8988T (cell line): Measurements from ENCODE around the gene TRPV2.
A peak's percentile ranks its signal among the peaks of the same experiment; 100 is the strongest.
"Not testable (repeated sequence)": the region's sequence is repeated elsewhere in the genome, so short reads cannot be mapped to it uniquely, and the experiment has no call there.

ENCODE experiments used
- DNase-seq: peaks from one replicate; pipeline ENCODE4 v3.0.0; 2011

Gene TRPV2, protein sequence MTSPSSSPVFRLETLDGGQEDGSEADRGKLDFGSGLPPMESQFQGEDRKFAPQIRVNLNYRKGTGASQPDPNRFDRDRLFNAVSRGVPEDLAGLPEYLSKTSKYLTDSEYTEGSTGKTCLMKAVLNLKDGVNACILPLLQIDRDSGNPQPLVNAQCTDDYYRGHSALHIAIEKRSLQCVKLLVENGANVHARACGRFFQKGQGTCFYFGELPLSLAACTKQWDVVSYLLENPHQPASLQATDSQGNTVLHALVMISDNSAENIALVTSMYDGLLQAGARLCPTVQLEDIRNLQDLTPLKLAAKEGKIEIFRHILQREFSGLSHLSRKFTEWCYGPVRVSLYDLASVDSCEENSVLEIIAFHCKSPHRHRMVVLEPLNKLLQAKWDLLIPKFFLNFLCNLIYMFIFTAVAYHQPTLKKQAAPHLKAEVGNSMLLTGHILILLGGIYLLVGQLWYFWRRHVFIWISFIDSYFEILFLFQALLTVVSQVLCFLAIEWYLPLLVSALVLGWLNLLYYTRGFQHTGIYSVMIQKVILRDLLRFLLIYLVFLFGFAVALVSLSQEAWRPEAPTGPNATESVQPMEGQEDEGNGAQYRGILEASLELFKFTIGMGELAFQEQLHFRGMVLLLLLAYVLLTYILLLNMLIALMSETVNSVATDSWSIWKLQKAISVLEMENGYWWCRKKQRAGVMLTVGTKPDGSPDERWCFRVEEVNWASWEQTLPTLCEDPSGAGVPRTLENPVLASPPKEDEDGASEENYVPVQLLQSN

DNA sequence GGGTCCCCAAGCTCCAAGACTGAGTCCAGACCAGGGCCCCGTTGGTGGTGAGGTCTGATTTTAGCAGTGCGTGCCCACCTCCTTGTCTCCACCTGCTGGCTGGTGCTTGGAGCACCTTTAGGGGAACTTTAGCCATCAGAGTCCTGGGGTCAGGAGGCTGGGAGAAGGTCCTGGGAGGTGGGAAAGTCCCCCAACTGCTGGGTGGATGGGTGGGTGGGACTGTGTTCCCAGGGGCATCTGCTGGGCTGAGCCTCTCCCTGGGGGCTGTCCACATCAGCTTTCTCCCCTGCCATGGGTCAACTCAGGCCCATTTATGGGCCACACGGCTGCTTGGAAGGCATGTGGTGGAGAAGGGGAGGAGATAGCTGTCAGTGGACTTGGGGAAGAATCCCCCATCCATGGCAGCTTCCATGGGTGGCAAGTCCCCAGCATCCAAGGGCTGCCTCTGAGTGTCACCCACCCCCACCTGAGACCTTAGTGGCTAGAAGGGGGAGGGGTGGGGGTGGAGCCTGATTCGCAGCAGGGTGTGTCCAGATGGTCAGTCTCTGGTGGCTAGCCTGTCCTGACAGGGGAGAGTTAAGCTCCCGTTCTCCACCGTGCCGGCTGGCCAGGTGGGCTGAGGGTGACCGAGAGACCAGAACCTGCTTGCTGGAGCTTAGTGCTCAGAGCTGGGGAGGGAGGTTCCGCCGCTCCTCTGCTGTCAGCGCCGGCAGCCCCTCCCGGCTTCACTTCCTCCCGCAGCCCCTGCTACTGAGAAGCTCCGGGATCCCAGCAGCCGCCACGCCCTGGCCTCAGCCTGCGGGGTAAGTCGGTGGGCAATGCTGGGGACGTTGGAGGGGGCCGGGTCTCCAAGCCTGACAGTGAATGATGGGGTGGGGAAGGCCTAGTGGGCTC is at the start of gene TRPV2:
TSS of gene TRPV2 (plus strand) at position 541 of the 894 bp plus-strand sequence. CDS start 2,098 bp downstream, outside the sequence.
- peak; percentile 57 for DNase-seq

DNA sequence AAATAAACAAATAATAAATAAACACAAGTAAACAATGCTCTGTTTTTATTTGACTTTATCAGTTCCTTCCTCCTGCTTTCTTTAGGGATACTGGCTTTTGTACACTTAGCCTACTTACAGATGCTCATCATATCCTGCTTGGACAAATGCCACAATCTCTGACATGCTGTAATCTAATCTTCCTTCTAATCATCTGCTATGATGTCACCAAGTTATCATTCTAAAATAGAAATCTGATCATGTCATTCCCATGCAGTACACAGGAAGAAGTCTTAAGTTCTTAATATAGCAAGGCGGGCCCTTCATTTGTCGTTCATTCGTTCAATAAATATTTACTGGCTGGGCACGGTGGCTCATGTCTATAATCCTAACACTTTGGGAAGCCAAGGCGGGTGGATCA is 43.6 kb upstream of the TRPV2 start:
- no peak for DNase-seq

DNA sequence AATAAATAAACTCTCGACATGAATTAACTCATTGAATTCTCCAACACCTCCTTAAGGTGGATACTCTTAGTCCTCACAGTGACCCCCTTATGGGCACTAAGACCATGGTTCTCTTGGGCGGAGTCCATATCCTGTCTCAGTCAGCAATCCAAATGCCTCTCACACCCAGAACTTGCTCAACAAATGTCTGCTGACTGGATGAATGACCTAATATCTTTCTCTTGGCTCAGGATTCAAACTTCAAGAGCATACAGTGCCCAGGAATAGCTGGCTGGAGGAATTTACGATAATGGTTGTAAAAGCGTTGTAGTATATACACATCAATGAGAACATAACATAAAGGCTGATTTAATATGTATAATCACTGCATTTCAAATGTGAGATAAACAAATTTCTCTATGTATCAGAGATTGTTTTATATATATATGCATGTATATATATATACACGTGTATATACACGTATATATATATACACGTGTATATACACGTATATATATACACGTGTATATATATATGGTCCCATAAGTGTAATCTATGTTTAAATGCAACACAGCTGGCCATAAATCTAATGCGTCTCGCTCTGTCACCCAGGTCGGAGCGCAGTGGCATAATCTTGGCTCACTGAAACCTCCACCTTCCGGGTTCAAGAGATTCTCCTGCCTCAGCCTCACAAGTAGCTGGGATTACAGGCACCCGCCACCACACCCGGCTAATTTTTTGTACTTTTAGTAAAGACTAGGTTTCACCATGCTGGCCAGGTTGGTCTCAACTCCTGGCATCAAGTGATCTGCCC is 41.0 kb upstream of the TRPV2 start:
- no peak for DNase-seq

DNA sequence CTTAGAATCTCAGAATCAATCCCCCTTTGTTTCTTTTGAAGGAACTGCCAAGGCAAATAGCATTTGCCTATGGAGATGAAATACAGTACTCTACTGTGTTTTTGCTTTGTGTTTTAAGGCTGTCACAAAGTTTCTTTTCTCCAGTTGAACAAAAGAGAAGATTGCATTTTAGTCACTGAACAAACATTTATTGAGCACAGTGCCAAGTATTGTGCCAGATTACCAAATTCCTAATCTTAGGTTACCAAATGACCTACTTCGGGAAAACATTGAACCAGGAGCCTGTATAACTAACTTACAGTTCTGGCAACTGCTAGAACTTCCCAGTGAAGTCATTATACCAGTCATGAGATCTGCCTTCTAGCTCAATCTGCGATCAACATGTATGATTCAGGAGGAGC is 37.4 kb upstream of the TRPV2 start:
- DNase-seq, result no peak

DNA sequence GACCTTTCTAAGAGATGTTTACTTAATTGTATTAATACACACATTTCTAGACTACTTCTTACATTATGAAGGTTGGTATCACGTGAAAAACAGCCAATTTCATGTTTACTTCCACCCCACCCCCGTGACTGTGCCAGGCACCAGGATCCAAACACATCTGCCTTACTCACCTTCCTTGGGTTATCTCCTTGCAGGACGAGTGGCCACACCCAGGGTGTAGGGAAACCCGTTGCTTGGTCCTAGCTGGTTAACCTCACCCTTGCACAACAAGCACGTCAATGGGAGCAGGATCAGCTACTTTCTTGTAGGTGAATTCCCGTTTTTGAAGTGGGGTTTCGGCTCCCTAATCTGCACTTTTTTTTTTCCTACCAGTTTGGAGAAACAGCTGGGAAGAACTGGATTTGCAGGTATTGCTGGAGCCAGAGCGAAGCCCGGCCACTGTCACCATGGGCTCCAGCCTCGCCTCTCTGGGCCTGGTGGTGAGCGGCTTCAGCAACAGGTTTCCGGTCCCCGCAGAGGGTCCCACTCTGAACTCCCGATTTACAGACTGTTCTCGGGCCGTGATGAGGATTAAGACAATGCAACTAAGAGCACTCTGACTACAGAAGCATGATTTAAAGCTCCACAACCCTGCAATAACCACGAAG is 36.6 kb upstream of the TRPV2 start:
- DNase-seq, result no peak

DNA sequence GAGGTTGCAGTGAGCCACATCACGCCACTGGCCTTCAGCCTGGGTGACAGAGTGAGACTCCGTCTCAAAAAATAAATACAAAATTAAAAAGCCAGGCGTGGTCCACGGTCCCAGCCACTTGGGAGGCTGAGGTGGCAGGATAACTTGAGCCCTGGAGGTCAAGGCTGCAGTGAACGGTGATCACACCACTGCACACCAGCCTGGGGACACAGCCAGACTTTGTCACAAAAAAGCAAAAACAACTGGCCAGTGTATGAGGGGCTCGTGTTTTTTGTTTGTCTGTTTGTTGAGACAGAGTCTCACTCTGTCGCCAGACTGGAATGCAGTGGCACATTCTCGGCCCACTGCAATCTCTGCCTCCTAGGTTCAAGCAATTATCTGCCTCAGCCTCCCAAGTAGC is 35.7 kb upstream of the TRPV2 start:
- DNase-seq, result no peak

DNA sequence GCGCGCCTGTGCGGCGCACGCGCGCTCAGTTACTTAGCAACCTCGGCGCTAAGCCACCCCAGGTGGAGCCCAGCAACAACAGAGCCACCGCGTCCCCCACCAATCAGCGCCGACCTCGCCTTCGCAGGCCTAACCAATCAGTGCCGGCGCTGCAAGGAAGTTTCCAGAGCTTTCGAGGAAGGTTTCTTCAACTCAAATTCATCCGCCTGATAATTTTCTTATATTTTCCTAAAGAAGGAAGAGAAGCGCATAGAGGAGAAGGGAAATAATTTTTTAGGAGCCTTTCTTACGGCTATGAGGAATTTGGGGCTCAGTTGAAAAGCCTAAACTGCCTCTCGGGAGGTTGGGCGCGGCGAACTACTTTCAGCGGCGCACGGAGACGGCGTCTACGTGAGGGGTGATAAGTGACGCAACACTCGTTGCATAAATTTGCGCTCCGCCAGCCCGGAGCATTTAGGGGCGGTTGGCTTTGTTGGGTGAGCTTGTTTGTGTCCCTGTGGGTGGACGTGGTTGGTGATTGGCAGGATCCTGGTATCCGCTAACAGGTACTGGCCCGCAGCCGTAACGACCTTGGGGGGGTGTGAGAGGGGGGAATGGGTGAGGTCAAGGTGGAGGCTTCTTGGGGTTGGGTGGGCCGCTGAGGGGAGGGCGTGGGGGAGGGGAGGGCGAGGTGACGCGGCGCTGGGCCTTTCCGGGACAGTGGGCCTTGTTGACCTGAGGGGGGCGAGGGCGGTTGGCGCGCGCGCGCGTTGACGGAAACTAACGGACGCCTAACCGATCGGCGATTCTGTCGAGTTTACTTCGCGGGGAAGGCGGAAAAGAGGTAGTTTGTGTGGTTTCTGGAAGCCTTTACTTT is 34.5 kb upstream of the TRPV2 start, which contains the start of gene UBB:
TSS of gene UBB (plus strand) at position 452 of the 856 bp plus-strand sequence. CDS start 817 bp downstream, outside the sequence.
- peak; percentile 57 for DNase-seq

DNA sequence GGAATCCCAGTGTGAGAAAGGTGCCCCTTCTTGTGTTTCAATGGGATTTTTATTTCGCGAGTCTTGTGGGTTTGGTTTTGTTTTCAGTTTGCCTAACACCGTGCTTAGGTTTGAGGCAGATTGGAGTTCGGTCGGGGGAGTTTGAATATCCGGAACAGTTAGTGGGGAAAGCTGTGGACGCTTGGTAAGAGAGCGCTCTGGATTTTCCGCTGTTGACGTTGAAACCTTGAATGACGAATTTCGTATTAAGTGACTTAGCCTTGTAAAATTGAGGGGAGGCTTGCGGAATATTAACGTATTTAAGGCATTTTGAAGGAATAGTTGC is 33.9 kb upstream of the TRPV2 start:
- DNase-seq, result no peak

DNA sequence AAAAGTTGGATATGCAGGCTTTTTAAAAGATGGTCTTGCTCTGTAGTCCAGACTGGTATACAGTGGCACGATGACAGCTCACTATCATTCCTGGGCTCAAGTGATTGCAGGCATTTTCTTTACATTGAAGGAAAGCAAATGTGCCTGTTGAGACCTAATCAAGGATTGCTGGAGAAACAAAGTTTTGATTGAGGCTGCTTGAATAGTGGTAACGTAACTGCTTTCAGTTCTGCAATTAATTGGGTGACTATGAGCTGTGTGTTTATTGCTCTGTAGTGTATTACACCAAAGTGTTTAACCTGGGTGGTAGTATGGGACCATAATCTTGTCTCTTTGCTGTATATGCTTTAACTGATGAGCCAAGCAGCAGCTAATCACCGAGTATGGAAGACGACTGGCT is 32.2 kb upstream of the TRPV2 start:
- no peak for DNase-seq

DNA sequence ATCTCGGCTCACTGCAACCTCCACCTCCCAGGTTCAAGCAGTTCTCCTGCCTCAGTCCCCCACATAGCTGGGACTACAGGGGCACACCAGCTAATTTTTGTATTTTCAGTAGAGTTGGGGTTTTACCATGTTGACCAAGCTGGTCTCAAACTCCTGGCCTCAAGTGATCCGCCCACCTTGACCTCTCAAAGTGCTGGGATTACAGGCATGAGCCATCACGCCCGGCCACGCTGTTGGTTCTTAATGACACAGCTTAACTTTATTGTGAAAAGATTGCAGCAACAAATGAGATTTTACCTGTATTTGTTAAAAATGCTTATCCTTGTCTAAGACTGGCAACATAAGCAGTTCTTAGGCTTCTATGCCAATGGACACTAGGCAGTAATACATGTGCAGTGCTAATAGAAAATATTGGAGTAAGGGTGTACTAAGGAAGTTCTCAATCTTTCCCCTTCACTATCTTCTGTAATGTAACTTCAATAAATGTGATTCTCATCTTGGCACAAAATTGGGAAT is 31.5 kb upstream of the TRPV2 start:
- no peak for DNase-seq

DNA sequence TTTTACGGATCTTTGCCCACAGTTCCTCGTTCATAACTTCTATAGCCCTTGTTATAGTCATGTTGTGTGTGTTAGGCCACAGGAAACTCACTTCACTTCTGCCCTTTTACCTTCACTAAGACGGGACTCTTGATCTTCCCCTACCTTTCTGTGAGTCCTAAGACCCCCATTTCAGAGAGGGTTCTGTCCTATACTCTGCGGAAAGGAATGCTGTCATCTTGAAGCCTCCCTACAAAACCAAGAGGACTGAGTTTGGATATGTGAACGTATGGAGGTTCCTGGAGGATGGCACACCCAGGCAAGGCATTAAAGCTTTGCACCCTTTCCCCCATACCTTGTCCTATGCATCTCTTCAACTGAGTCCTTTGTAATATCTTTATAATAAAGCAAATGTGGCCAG is 30.8 kb upstream of the TRPV2 start:
- no peak for DNase-seq

DNA sequence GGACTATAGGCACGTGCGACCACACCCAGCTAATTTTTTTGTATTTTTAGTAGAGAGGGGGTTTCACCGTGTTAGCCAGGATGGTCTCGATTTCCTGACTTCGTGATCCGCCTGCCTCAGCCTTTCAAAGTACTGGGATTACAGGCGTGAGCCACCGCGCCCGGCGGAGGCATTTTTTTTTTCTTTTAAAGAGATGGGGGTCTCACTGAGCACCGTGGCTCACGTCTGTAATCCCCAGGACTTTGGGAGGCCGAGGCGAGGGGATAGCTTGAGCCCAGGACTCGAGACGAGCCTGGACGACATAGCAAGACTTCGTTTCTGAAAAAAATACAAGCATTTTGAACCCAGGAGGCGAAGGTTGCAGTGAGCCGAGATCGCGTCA is 29.3 kb upstream of the TRPV2 start:
- not testable (repeated sequence) for DNase-seq

DNA sequence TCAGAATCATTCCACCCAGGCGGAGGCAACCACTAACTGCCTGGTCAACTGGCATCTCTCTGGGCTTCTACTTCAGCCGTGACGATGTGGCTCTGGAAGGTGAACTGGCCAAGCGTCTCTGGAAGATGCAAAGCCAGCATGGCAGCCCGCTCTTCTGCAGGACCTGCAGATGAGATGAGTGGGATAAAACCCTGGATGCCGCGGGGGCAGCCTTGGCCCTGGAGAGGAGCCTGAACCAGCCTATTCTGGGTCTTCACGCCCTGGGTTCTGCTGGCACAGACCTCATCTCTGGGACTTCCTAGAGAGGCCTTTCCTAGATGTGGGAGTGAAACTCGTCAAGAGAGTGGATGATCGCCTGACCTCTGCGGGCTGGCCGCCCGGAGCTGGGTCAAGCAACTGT is 23.9 kb upstream of the TRPV2 start:
- DNase-seq, result no peak

DNA sequence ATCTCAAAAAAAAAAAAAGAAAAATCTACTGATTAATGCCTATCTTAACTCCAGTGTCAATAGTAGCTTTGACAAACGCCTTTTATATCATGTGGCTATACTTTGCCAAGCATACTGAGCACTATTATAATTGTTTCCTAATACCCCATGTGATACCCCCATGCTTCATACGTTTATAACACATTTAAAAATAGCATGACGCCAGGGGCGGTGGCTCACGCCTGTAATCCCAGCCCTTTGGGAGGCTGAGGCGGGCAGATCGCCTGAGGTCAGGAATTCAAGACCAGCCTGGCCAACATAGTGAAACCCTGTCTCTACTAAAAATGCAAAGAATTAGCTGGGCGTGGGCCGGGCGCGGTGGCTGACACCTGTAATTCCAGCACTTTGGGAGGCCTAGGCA is 22.9 kb upstream of the TRPV2 start:
- DNase-seq, result not testable (repeated sequence)

DNA sequence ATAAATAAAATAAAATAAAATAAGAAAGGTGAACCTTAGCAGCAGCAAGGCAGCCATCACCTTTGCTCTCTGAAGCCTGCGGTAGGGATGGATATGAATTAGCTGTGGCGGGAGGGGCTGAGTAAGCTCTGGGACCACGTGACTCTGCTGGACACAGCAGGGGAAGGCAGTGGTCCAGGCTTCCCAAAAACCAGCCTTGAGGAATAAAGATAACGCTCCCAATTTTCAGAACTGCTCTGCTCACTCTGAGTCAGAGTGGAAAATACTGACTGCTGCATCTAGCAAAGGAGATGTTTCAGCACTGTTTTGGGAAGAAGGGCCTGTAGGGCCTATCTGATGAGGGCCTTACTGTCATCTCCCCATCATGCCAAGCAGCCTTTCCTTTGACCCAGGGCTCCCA is 19.5 kb upstream of the TRPV2 start:
- not testable (repeated sequence) for DNase-seq

DNA sequence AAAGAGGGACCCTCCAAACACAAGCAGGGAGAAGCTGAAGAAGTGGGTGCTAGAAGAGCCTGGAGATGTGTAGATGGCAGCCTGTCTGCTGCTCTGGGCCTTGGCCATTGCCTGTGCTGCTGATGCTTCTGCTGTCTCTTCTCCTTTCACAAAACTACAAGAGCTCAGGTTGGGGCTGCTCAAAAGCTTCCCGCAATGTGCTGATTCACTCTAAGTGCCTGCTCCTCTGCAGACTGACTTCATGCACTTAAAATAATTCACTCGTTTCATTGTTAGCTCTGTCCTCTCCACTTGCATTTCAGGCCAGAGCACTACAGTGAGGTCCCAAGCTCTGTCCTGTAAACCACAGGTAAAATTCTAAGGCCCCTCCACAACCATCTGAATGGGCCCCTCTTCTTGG is 18.7 kb upstream of the TRPV2 start:
- not testable (repeated sequence) for DNase-seq

DNA sequence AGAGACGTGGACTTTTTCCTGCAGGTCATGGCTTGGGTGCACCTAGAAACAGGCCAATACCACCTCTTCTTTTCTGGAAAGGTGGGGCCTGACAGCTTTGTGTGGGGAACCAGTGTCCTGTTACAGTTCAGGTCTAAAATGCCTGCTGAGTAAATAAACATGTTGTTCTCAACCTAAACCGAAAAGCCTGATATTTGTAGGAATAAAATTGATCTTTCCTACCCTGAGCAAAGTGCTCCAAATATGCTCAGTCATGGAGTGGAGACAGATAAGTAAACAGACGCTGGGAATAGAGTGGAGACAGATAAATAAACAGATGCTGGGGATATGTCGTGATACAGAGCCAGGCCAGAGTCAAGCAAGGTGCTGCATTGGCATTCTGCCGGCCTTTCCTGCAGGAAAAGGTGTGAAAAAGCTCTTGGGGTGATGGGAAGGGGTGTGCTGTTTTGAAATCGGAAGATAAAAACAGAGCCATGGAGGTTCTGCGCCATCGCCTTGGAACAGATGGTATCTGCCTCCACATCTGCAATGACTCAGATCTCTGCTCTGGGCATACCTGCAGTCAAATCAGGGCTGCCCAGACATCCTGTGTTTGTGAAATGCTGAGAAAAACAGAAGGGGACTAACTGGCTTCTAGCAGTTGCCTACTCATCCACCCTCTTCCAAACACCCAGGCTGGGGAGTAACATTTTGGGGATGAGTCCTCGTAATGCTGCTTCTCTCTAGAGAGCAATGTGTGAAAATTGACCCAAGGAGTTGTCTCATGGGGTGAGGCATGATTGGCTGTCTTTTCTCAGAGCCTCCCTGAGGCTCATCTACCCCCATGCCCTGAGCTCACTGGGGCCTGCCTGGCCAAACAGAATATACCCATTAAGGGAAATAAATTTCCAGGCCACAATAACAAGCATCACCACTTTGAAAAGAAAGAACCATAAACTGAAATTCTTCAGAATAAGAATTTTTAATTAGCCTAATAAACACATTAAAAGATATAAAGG is 16.8 kb upstream of the TRPV2 start:
- DNase-seq, result no peak

DNA sequence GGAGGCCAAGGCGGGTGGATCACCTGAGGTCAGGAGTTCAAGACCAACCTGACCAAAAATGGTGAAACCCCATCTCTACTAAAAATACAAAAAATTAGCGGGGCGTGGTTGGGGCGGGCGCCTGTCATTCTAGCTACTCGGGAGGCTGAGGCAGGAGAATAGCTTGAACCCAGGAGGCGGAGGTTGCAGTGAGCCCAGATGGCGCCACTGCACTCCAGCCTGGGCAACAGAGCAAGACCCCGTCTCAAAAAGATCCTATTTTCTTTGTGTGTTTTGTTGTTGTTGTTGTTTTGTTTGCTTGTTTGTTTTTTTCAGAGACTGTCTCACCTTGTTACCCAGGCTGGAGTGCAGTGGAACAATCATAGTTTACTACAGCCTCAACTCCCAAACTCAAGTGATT is 11.5 kb upstream of the TRPV2 start:
- not testable (repeated sequence) for DNase-seq
